Measurements from ENCODE around the gene GRK4. TPM values are rescaled to one million over a fixed set of nuclear protein-coding genes. Genes with fewer than 3 reads are reported as not detected.

GRK4 gene
- total and polyA plus RNA-seq, 2 of the 4 experiments (the other 2 are of a cell fraction): 1.6 to 2.2 TPM

- peaks cover 8% of the 10 kb centered on the region; the same call in 1 of the 2 replicates for H3K27me3 ChIP-seq (ENCODE audit: control insufficient read depth, insufficient read depth, low read length)
- H3K9me3 ChIP-seq (ENCODE audit: control insufficient read depth, insufficient read depth, low read length): no peaks in the 10 kb centered on the region
- TF ChIP-seq NFE2L2 (IDR thresholded peaks at IDR 0.05; ENCODE audit: low read depth, low read length) (no peak), SMC3 (IDR thresholded peaks at IDR 0.05; ENCODE audit: low read depth, low read length) (no peak), RAD21 (IDR thresholded peaks at IDR 0.05; ENCODE audit: low read length) (no peak), RCOR1 (IDR thresholded peaks at IDR 0.05; ENCODE audit: insufficient replicate concordance, low read length) (no peak), USF2 (IDR thresholded peaks at IDR 0.05; ENCODE audit: low read depth, low read length) (no peak), BHLHE40 (IDR thresholded peaks at IDR 0.05; ENCODE audit: low read depth, low read length) (no peak), RFX5 (IDR thresholded peaks at IDR 0.05; ENCODE audit: low read depth, low read length) (no peak), MAZ (IDR thresholded peaks at IDR 0.05; ENCODE audit: borderline replicate concordance, low read depth, low read length) (no peak), CEBPB (IDR thresholded peaks at IDR 0.05; ENCODE audit: low read depth, low read length) (no peak), MAFK (IDR thresholded peaks at IDR 0.05; ENCODE audit: low read depth, low read length) (no peak), CHD1 (IDR thresholded peaks at IDR 0.05; ENCODE audit: low read depth, low read length) (no peak), FOS (IDR thresholded peaks at IDR 0.05; ENCODE audit: low read depth, low read length) (no peak), MXI1 (IDR thresholded peaks at IDR 0.05; ENCODE audit: borderline replicate concordance, low read depth, low read length) (no peak), POLR2A (IDR thresholded peaks at IDR 0.05; ENCODE audit: low read depth, low read length) (no peak)
- TF ChIP-seq, protein P1, sequence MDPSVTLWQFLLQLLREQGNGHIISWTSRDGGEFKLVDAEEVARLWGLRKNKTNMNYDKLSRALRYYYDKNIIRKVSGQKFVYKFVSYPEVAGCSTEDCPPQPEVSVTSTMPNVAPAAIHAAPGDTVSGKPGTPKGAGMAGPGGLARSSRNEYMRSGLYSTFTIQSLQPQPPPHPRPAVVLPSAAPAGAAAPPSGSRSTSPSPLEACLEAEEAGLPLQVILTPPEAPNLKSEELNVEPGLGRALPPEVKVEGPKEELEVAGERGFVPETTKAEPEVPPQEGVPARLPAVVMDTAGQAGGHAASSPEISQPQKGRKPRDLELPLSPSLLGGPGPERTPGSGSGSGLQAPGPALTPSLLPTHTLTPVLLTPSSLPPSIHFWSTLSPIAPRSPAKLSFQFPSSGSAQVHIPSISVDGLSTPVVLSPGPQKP (IDR thresholded peaks at IDR 0.05; ENCODE audit: borderline replicate concordance, low read depth, low read length): no peak
- TF ChIP-seq, protein P2, sequence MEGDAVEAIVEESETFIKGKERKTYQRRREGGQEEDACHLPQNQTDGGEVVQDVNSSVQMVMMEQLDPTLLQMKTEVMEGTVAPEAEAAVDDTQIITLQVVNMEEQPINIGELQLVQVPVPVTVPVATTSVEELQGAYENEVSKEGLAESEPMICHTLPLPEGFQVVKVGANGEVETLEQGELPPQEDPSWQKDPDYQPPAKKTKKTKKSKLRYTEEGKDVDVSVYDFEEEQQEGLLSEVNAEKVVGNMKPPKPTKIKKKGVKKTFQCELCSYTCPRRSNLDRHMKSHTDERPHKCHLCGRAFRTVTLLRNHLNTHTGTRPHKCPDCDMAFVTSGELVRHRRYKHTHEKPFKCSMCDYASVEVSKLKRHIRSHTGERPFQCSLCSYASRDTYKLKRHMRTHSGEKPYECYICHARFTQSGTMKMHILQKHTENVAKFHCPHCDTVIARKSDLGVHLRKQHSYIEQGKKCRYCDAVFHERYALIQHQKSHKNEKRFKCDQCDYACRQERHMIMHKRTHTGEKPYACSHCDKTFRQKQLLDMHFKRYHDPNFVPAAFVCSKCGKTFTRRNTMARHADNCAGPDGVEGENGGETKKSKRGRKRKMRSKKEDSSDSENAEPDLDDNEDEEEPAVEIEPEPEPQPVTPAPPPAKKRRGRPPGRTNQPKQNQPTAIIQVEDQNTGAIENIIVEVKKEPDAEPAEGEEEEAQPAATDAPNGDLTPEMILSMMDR (conservative IDR thresholded peaks at IDR 0.05; ENCODE audit: low read depth, low read length): no peak
- CTCF ChIA-PET: no interaction called here
- H2AK5ac ChIP-seq (ENCODE audit: low read depth, low read length): no peak overlapping the region
- no peak overlapping the region for H3K56ac ChIP-seq (ENCODE audit: extremely low read depth, insufficient read depth, low read length)
- peaks cover 2% of the 10 kb centered on the region; the same call in 1 of the 2 replicates for H3K4me1 ChIP-seq (ENCODE audit: control insufficient read depth, insufficient read depth, low read length)
- H3K14ac ChIP-seq (replicated peaks; ENCODE audit: low read depth, low read length): no peak overlapping the region
- H2BK120ac ChIP-seq (ENCODE audit: low read depth, low read length): no peak overlapping the region
- no peak overlapping the region for H2AK9ac ChIP-seq (replicated peaks; ENCODE audit: low read depth, low read length, poor library complexity)
- H3K4me2 ChIP-seq (ENCODE audit: low read depth, low read length): no peak overlapping the region
- WGBS, 2 experiments (ENCODE audit: extremely low coverage in 2 of 2, insufficient read length in 1 of 2): 94% methylated on average over 3 of the region's 11 CpGs; no CpG with 5 or more reads in 1 of the 2 experiments
- no peak for DNase-seq
- H2BK20ac ChIP-seq (ENCODE audit: low read depth, low read length): no peak overlapping the region
- dilution Hi-C loops (cut with HindIII; ENCODE audit: low sequenced_read_pairs, unreplicated experiment): no loop called here
- no peaks in the 10 kb centered on the region for H3K79me1 ChIP-seq (ENCODE audit: low read depth in 1 of 2, low read length in 2 of 2)
- intact Hi-C loops (cut with micrococcal nuclease): no loop called here
- H3K23ac ChIP-seq (ENCODE audit: low read depth, low read length): no peak overlapping the region
- no peak overlapping the region for H3K9ac ChIP-seq (ENCODE audit: low read depth, low read length)
- H4K91ac ChIP-seq (ENCODE audit: insufficient read depth, low read depth, low read length): no peak overlapping the region
- no peak overlapping the region for H2BK15ac ChIP-seq (ENCODE audit: low read depth, low read length)
- no peak overlapping the region for H3K27ac ChIP-seq (ENCODE audit: insufficient read depth, low read length)
- no peak overlapping the region for H3K4me3 ChIP-seq (ENCODE audit: insufficient read depth, low read depth, low read length)
- no peak overlapping the region for H3K4ac ChIP-seq (ENCODE audit: low read depth, low read length)
- POLR2A ChIA-PET (ENCODE audit: unreplicated experiment): no interaction called here
- no peak overlapping the region for H4K5ac ChIP-seq (ENCODE audit: low read depth, low read length)
- H4K20me1 ChIP-seq (ENCODE audit: insufficient read depth, low read length): no peaks in the 10 kb centered on the region
- H3K18ac ChIP-seq (ENCODE audit: low read depth, low read length): no peak overlapping the region
- no peaks in the 10 kb centered on the region for H3K36me3 ChIP-seq (ENCODE audit: control insufficient read depth, insufficient read depth, low read length)
- no peaks in the 10 kb centered on the region for H3K9me1 ChIP-seq (ENCODE audit: insufficient read depth, low read length)
- no peak overlapping the region for H2BK5ac ChIP-seq (ENCODE audit: low read depth, low read length, poor library complexity, severe bottlenecking)
- ATAC-seq (ENCODE audit: low read depth): no peak
- H2AFZ ChIP-seq (replicated peaks; ENCODE audit: low read length, poor library complexity): no peak overlapping the region
- in situ Hi-C loops (cut with MboI; ENCODE audit: low sequenced_read_pairs): loop anchor here (25.0 kb wide), 1 partner anchor 281 kb away; the partner anchor contains the start of gene TNIP2
- no peak overlapping the region for H4K8ac ChIP-seq (ENCODE audit: low read depth in 2 of 2, low read length in 2 of 2)
- no TSS peak for BruUV-seq (replicated peaks)
Observed at GRCh38 chr4:3043282-3044020, 80.1 kb downstream of the GRK4 start.
